CD8-positive, alpha-beta memory T cell (primary cell): ENCODE results near the gene MCC. TPM values are rescaled to one million over a fixed set of nuclear protein-coding genes. Genes with fewer than 3 reads are reported as not detected.
A peak's percentile ranks its signal among the peaks of the same experiment; 100 is the strongest.

Experiments
- CTCF ChIA-PET: fragments of 350-600 bp; sonication (Branson Sonifier 250); formaldehyde crosslinking; loops from one replicate; lab custom pipeline; 2021; ENCODE audit warnings: antibody characterized with exemption; lab: Charles Lee
- POLR2A ChIA-PET: fragments of 350-600 bp; sonication (Branson Sonifier 250); formaldehyde crosslinking; loops from one replicate; lab custom pipeline; 2021; ENCODE audit warnings: antibody characterized with exemption; lab: Charles Lee
- DNase-seq, 5 donors: peaks; one replicate each; pipeline versions ENCODE4 v3.0.0 to v3.0.0-alpha.2; 2020 to 2022; ENCODE audit warnings: mixed read lengths in 1 of 5
- H3K27ac ChIP-seq: one replicate; pipeline ENCODE4 v1.7.0; 2013; ENCODE audit warnings: low read depth, mild to moderate bottlenecking, low read length, moderate library complexity
- H3K27me3 ChIP-seq: 2 replicates; pipeline ENCODE4 v1.7.0; 2013; ENCODE audit warnings: low read length, mild to moderate bottlenecking; ENCODE audit not compliant: insufficient read depth, poor library complexity, severe bottlenecking
- H3K36me3 ChIP-seq: 2 replicates; pipeline ENCODE4 v1.7.0; 2013; ENCODE audit warnings: mild to moderate bottlenecking, low read length, moderate library complexity; ENCODE audit not compliant: insufficient read depth
- H3K4me1 ChIP-seq: 2 replicates; pipeline ENCODE4 v1.7.0; 2013; ENCODE audit warnings: mild to moderate bottlenecking, low read length, moderate library complexity; ENCODE audit not compliant: insufficient read depth
- H3K4me3 ChIP-seq: 2 replicates; pipeline ENCODE4 v1.7.0; 2013; ENCODE audit warnings: mild to moderate bottlenecking, low read length
- H3K9me3 ChIP-seq: 2 replicates; pipeline ENCODE4 v1.7.0; 2013; ENCODE audit warnings: mild to moderate bottlenecking, low read length
- H3K27ac Mint-ChIP-seq, 8 donors: one replicate each; pipeline ENCODE4 v1.8.0; 2020 to 2021; ENCODE audit warnings: mixed read lengths in 8 of 8, mild to moderate bottlenecking in 6 of 8, inconsistent platforms in 3 of 8, moderate library complexity in 3 of 8
- H3K27me3 Mint-ChIP-seq, 2 donors: one replicate each; pipeline ENCODE4 v1.8.0; 2020 to 2021; ENCODE audit warnings: mixed read lengths in 2 of 2, mild to moderate bottlenecking in 1 of 2, moderate library complexity in 1 of 2
- H3K36me3 Mint-ChIP-seq, 3 donors: one replicate each; pipeline ENCODE4 v1.8.0; 2020 to 2021; ENCODE audit warnings: mixed read lengths in 3 of 3, inconsistent platforms in 1 of 3, mild to moderate bottlenecking in 1 of 3
- H3K4me1 Mint-ChIP-seq, 3 donors: one replicate each; pipeline ENCODE4 v1.8.0; 2020 to 2021; ENCODE audit warnings: mixed read lengths in 3 of 3, inconsistent platforms in 1 of 3, mild to moderate bottlenecking in 1 of 3
- H3K4me3 Mint-ChIP-seq, 7 donors: one replicate each; pipeline ENCODE4 v1.8.0; 2020 to 2021; ENCODE audit warnings: mixed read lengths in 7 of 7, mild to moderate bottlenecking in 6 of 7, moderate library complexity in 4 of 7, inconsistent platforms in 2 of 7
- H3K9me3 Mint-ChIP-seq, 5 donors: one replicate each; pipeline ENCODE4 v1.8.0; 2020 to 2022; ENCODE audit warnings: mixed read lengths in 5 of 5, mild to moderate bottlenecking in 3 of 5, moderate library complexity in 2 of 5, inconsistent platforms in 1 of 5
- polyA plus RNA-seq: library from polyadenylated mRNA; unstranded; fragments of 300-500 nt; fragmentation: Illumina TruSeq; gene quantifications from one replicate; pipeline ENCODE4 v1.2.3, GENCODE V29; 2021
- total RNA-seq, 2 experiments: library from RNA; stranded (reverse); gene quantifications; one replicate each; pipeline ENCODE4 v1.2.3, GENCODE V29; 2021

Gene MCC
- total and polyA plus RNA-seq, 3 experiments from 2014 or later, result 4.2 to 5.4 (median 4.9) TPM

GRCh38 chr5:113359419-113359818 is 128.8 kb downstream of the MCC start:
- Mint-ChIP-seq H3K36me3 (peaks cover 0 to 11% (median 1%) of the 10 kb centered on the region in 3 donors), H3K9me3 (peaks cover 3 to 12% (median 9%) of the 10 kb centered on the region in 5 donors), H3K27ac (peak overlapping the region in 1 of 8 donors; percentile 7), H3K27me3 (peaks cover 2 to 3% of the 10 kb centered on the region in 2 donors), H3K4me1 (no peaks in the 10 kb centered on the region), H3K4me3 (no peak overlapping the region)
- H3K27me3 ChIP-seq, result no peaks in the 10 kb centered on the region
- ChIA-PET CTCF (no interaction called here), POLR2A (no interaction called here)
- no peaks in the 10 kb centered on the region for H3K9me3 ChIP-seq
- H3K36me3 ChIP-seq, result no peaks in the 10 kb centered on the region
- H3K4me1 ChIP-seq, result no peaks in the 10 kb centered on the region
- H3K27ac ChIP-seq, result no peak overlapping the region
- DNase-seq, result no peak
- H3K4me3 ChIP-seq, result no peak overlapping the region

- no peaks in the 10 kb centered on the region for H3K4me1 Mint-ChIP-seq
Measured at GRCh38 chr5:113358696-113359095, 129.6 kb downstream of the MCC start.

GRCh38 chr5:113357696-113358476 is 130.4 kb downstream of the MCC start:
- POLR2A ChIA-PET, result no interaction called here
- Mint-ChIP-seq H3K9me3 (no peaks in the 10 kb centered on the region), H3K27ac (peak overlapping the region in 2 of 8 donors; percentile 7 to 15), H3K27me3 (peaks cover 2 to 3% of the 10 kb centered on the region in 2 donors), H3K4me3 (peak overlapping the region in 1 of 7 donors; percentile 21), H3K4me1 (no peaks in the 10 kb centered on the region), H3K36me3 (peaks cover 0 to 1% (median 0%) of the 10 kb centered on the region in 3 donors)
- Histone ChIP-seq H3K36me3 (no peaks in the 10 kb centered on the region), H3K4me1 (no peaks in the 10 kb centered on the region), H3K4me3 (no peak overlapping the region), H3K9me3 (no peaks in the 10 kb centered on the region), H3K27me3 (no peaks in the 10 kb centered on the region), H3K27ac (no peak overlapping the region)
- no peak for DNase-seq
- CTCF ChIA-PET, result interaction anchor here (0.6 kb wide), 1 partner anchor 238 kb away, joined by 3 read pairs; no protein-coding TSS in a partner anchor

More at GRCh38 chr5:113358696-113359095, 129.6 kb downstream of the MCC start:
- Histone ChIP-seq H3K4me3 (no peak overlapping the region), H3K4me1 (no peaks in the 10 kb centered on the region), H3K9me3 (no peaks in the 10 kb centered on the region), H3K36me3 (no peaks in the 10 kb centered on the region), H3K27ac (no peak overlapping the region), H3K27me3 (no peaks in the 10 kb centered on the region)
- no peak for DNase-seq
- CTCF ChIA-PET, result no interaction called here
- no peak overlapping the region for H3K4me3 Mint-ChIP-seq
- peaks cover 0 to 6% (median 3%) of the 10 kb centered on the region in 5 donors for H3K9me3 Mint-ChIP-seq
- H3K27ac Mint-ChIP-seq, result no peak overlapping the region
- POLR2A ChIA-PET, result no interaction called here
- H3K36me3 Mint-ChIP-seq, result peaks cover 0 to 6% (median 1%) of the 10 kb centered on the region in 3 donors
- H3K27me3 Mint-ChIP-seq, result peaks cover 2 to 3% of the 10 kb centered on the region in 2 donors

GRCh38 chr5:113356487-113356886 is 131.8 kb downstream of the MCC start:
- Histone ChIP-seq H3K27me3 (no peaks in the 10 kb centered on the region), H3K4me1 (no peaks in the 10 kb centered on the region), H3K4me3 (no peak overlapping the region), H3K36me3 (no peaks in the 10 kb centered on the region), H3K9me3 (no peaks in the 10 kb centered on the region), H3K27ac (no peak overlapping the region)
- DNase-seq, result no peak
- H3K27ac Mint-ChIP-seq, result no peak overlapping the region
- ChIA-PET POLR2A (interaction anchor here (0.7 kb wide), 1 partner anchor 377 kb away, joined by 6 read pairs; no protein-coding TSS in a partner anchor), CTCF (interaction anchor here (0.6 kb wide), 1 partner anchor 210 kb away, joined by 3 read pairs; no protein-coding TSS in a partner anchor)
- H3K36me3 Mint-ChIP-seq, result peaks cover 0 to 1% (median 0%) of the 10 kb centered on the region in 3 donors
- H3K4me1 Mint-ChIP-seq, result no peaks in the 10 kb centered on the region
- H3K27me3 Mint-ChIP-seq, result peaks cover 2 to 3% of the 10 kb centered on the region in 2 donors
- H3K9me3 Mint-ChIP-seq, result no peaks in the 10 kb centered on the region
- H3K4me3 Mint-ChIP-seq, result no peak overlapping the region

GRCh38 chr5:113354055-113354454 is 134.2 kb downstream of the MCC start:
- H3K4me3 ChIP-seq, result no peak overlapping the region
- no peaks in the 10 kb centered on the region for H3K36me3 ChIP-seq
- no peaks in the 10 kb centered on the region for H3K36me3 Mint-ChIP-seq
- no peak overlapping the region for H3K4me3 Mint-ChIP-seq
- H3K4me1 ChIP-seq, result no peaks in the 10 kb centered on the region
- no peaks in the 10 kb centered on the region for H3K27me3 ChIP-seq
- ChIA-PET CTCF (no interaction called here), POLR2A (no interaction called here)
- H3K27me3 Mint-ChIP-seq, result peaks cover 0 to 3% of the 10 kb centered on the region in 2 donors
- no peaks in the 10 kb centered on the region for H3K4me1 Mint-ChIP-seq
- no peaks in the 10 kb centered on the region for H3K9me3 ChIP-seq
- DNase-seq, result no peak
- no peak overlapping the region for H3K27ac ChIP-seq
- no peaks in the 10 kb centered on the region for H3K9me3 Mint-ChIP-seq
- H3K27ac Mint-ChIP-seq, result no peak overlapping the region

GRCh38 chr5:113347572-113347971 is 140.7 kb downstream of the MCC start:
- H3K4me1 Mint-ChIP-seq, result no peaks in the 10 kb centered on the region
- no peak overlapping the region for H3K4me3 ChIP-seq
- ChIA-PET CTCF (no interaction called here), POLR2A (no interaction called here)
- H3K27me3 Mint-ChIP-seq, result peaks cover 2 to 20% of the 10 kb centered on the region in 2 donors
- H3K9me3 Mint-ChIP-seq, result no peaks in the 10 kb centered on the region
- H3K36me3 Mint-ChIP-seq, result peaks cover 0 to 6% (median 0%) of the 10 kb centered on the region in 3 donors
- no peaks in the 10 kb centered on the region for H3K27me3 ChIP-seq
- no peaks in the 10 kb centered on the region for H3K9me3 ChIP-seq
- no peaks in the 10 kb centered on the region for H3K4me1 ChIP-seq
- no peak for DNase-seq
- H3K27ac Mint-ChIP-seq, result no peak overlapping the region
- H3K4me3 Mint-ChIP-seq, result no peak overlapping the region
- no peaks in the 10 kb centered on the region for H3K36me3 ChIP-seq
- no peak overlapping the region for H3K27ac ChIP-seq

- H3K27me3 ChIP-seq, result no peaks in the 10 kb centered on the region
- H3K27ac ChIP-seq, result no peak overlapping the region
- H3K4me3 ChIP-seq, result no peak overlapping the region
- CTCF ChIA-PET, result interaction anchor here (1.1 kb wide), 1 partner anchor 11 kb away, joined by 5 read pairs; no protein-coding TSS in a partner anchor
- Mint-ChIP-seq H3K4me1 (no peaks in the 10 kb centered on the region), H3K27ac (no peak overlapping the region), H3K27me3 (peaks cover 8 to 20% of the 10 kb centered on the region in 2 donors), H3K4me3 (no peak overlapping the region), H3K36me3 (peaks cover 0 to 6% (median 0%) of the 10 kb centered on the region in 3 donors), H3K9me3 (no peaks in the 10 kb centered on the region)
- no peaks in the 10 kb centered on the region for H3K9me3 ChIP-seq
- H3K36me3 ChIP-seq, result no peaks in the 10 kb centered on the region
- no peak for DNase-seq
- POLR2A ChIA-PET, result no interaction called here
- no peaks in the 10 kb centered on the region for H3K4me1 ChIP-seq
Measured at GRCh38 chr5:113344973-113345940, 143.0 kb downstream of the MCC start.
